ENCODE results near the gene TTYH2.

TTYH2 gene

GRCh38 chr17:74210191-74211140 lies 2.9 kb upstream of the TTYH2 start:
- Mint-ChIP-seq H3K4me1 (peaks cover 56% of the 10 kb centered on the region), H3K36me3 (ENCODE audit: low read depth) (peaks cover 40% of the 10 kb centered on the region), H3K27me3 (ENCODE audit: low read depth) (peaks cover 3% of the 10 kb centered on the region), H3K4me3 (peak overlapping the region; percentile 58 to 75 (median 70)), H3K27ac (peak overlapping the region; percentile 57 to 86 (median 66)), H3K9me3 (no peaks in the 10 kb centered on the region)
- peak; percentile 94 to 96 (median 95) for TF ChIP-seq CTCF (IDR thresholded peaks at IDR 0.05; ENCODE audit: unreplicated experiment in 3 of 3)

- Mint-ChIP-seq H3K27me3 (ENCODE audit: low read depth) (peaks cover 3% of the 10 kb centered on the region), H3K4me1 (peaks cover 60% of the 10 kb centered on the region), H3K36me3 (ENCODE audit: low read depth) (peaks cover 33% of the 10 kb centered on the region), H3K27ac (peak overlapping the region in 2 of 3 experiments; percentile 26 to 54), H3K9me3 (no peaks in the 10 kb centered on the region), H3K4me3 (peak overlapping the region; percentile 82 to 87 (median 86))
- no peak for TF ChIP-seq CTCF (IDR thresholded peaks at IDR 0.05; ENCODE audit: unreplicated experiment in 3 of 3)
These were observed 2.0 kb upstream of the TTYH2 start for GRCh38 chr17:74211141-74211911.

GRCh38 chr17:74211912-74212208 lies 1.5 kb upstream of the TTYH2 start:
- Mint-ChIP-seq H3K4me3 (peak overlapping the region; percentile 82 to 87 (median 86)), H3K27me3 (ENCODE audit: low read depth) (peaks cover 3% of the 10 kb centered on the region), H3K9me3 (no peaks in the 10 kb centered on the region), H3K4me1 (peaks cover 62% of the 10 kb centered on the region), H3K27ac (peak overlapping the region in 2 of 3 experiments; percentile 26 to 54), H3K36me3 (ENCODE audit: low read depth) (peaks cover 30% of the 10 kb centered on the region)
- TF ChIP-seq CTCF (IDR thresholded peaks at IDR 0.05; ENCODE audit: unreplicated experiment in 3 of 3): no peak

DNA sequence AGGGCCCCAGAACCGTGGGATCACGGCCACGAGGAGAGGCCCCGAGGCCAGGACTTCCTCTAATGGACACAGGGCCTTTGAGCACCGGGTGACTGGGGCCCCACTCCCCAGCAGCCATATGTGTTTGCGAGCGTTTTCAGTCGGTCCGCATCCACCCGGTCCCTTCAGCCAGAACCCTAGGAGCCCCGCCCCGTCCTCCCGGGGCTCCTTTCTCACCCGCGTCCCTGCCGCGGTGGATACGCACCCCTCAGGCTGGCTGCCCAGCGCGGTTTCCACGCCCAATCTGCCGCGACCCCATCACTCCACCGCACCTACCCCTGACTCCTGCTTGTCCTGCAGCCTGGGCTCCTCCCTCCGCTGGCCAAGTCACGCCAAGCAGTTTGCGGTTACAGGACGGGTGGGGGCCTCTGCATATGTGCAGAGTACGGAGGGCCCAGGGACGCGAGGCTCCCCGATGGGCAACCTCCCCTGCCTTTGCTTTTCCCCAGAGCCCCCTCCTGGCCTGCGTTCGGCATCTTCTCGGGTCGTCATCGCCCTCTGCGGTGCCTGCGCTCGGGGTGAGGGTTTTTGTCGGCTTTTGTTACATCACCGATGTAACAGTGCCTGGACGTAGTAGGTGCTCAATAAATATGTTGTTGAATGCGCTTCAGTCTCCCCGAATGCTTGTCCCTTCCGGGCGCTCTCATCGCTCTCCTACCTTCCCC lies 1.0 kb upstream of the TTYH2 start:
- Mint-ChIP-seq H3K36me3 (ENCODE audit: low read depth) (peaks cover 30% of the 10 kb centered on the region), H3K27ac (peak overlapping the region; percentile 57 to 88 (median 76)), H3K4me3 (peak overlapping the region; percentile 82 to 87 (median 86)), H3K4me1 (peaks cover 67% of the 10 kb centered on the region), H3K9me3 (no peaks in the 10 kb centered on the region), H3K27me3 (ENCODE audit: low read depth) (peaks cover 8% of the 10 kb centered on the region)
- no peak for TF ChIP-seq CTCF (IDR thresholded peaks at IDR 0.05; ENCODE audit: unreplicated experiment in 3 of 3)

GRCh38 chr17:74213861-74214391 lies 555 bp downstream of the TTYH2 start:
- Mint-ChIP-seq H3K9me3 (no peaks in the 10 kb centered on the region), H3K4me3 (peak overlapping the region; percentile 82 to 88 (median 87)), H3K36me3 (ENCODE audit: low read depth) (peaks cover 18% of the 10 kb centered on the region), H3K27ac (peak overlapping the region; percentile 55 to 75 (median 75)), H3K27me3 (ENCODE audit: low read depth) (peaks cover 13% of the 10 kb centered on the region), H3K4me1 (peaks cover 69% of the 10 kb centered on the region)
- no peak for TF ChIP-seq CTCF (IDR thresholded peaks at IDR 0.05; ENCODE audit: unreplicated experiment in 3 of 3)

Data from nephron (organoid).